BLaER1 treated with 17β-estradiol and CSF1 and Interleukin-3, amounts not matched to agents 10 nM and 100 nM (cell line): Measurements from ENCODE around the gene PTPRE.

ENCODE experiments used
- H3K27ac ChIP-seq, 11 experiments: shearing (Covaris generic); formaldehyde crosslinking; 2 replicates each; pipeline ENCODE4 v1.8.1; 2022
- H3K27me3 ChIP-seq, 11 experiments: shearing (Covaris generic); formaldehyde crosslinking; 2 replicates each; pipeline ENCODE4 v1.8.1; 2022
- H3K36me3 ChIP-seq, 11 experiments: shearing (Covaris generic); formaldehyde crosslinking; 2 replicates each; pipeline ENCODE4 v1.8.1; 2022
- H3K4me1 ChIP-seq, 10 experiments: shearing (Covaris generic); formaldehyde crosslinking; 2 replicates each; pipeline ENCODE4 v1.8.1; 2022
- H3K4me2 ChIP-seq, 11 experiments: shearing (Covaris generic); formaldehyde crosslinking; 2 replicates each; pipeline ENCODE4 v1.8.1; 2022
- H3K4me3 ChIP-seq, 10 experiments: shearing (Covaris generic); formaldehyde crosslinking; 2 replicates each; pipeline ENCODE4 v1.8.1; 2022
- H3K9ac ChIP-seq, 11 experiments: shearing (Covaris generic); formaldehyde crosslinking; 2 replicates each; pipeline ENCODE4 v1.8.1; 2022
- H3K9me3 ChIP-seq, 11 experiments: shearing (Covaris generic); formaldehyde crosslinking; replicated peaks in 1 of 11; 2 replicates each; pipeline ENCODE4 v1.8.1; 2022
- H4K20me1 ChIP-seq, 11 experiments: shearing (Covaris generic); formaldehyde crosslinking; 2 replicates each; pipeline ENCODE4 v1.8.1; 2022
- Cebpa-rat ChIP-seq, 11 experiments: shearing (Covaris generic); IDR thresholded peaks; 2 replicates each; pipeline ENCODE4 v1.8.1; 2022

Gene PTPRE

GRCh38 chr10:127998501-127999144, 91.7 kb downstream of the PTPRE start:
- H4K20me1 ChIP-seq, result peaks cover 0 to 8% (median 0%) of the 10 kb centered on the region in 11 experiments; a peak in 4 of 22 replicates
- no peaks in the 10 kb centered on the region; a peak in 1 of 22 replicates for H3K27me3 ChIP-seq
- no peak for TF ChIP-seq Cebpa-rat (IDR thresholded peaks at IDR 0.05)
- H3K9ac ChIP-seq, result peak overlapping the region in 1 of 11 experiments; percentile 36; a peak in 2 of 22 replicates
- H3K4me3 ChIP-seq, result peak overlapping the region in 1 of 10 experiments; percentile 5; a peak in 1 of 20 replicates
- H3K4me1 ChIP-seq, result peaks cover 45 to 59% (median 55%) of the 10 kb centered on the region in 10 experiments
- H3K9me3 ChIP-seq, result no peaks in the 10 kb centered on the region
- peak overlapping the region; percentile 45 to 84 (median 75) for H3K4me2 ChIP-seq
- H3K36me3 ChIP-seq, result no peaks in the 10 kb centered on the region
- H3K27ac ChIP-seq, result no peak overlapping the region

GRCh38 chr10:127999297-128000129, 92.6 kb downstream of the PTPRE start:
- H3K9ac ChIP-seq, result peak overlapping the region in 1 of 11 experiments; percentile 36; a peak in 3 of 22 replicates
- peaks cover 45 to 59% (median 54%) of the 10 kb centered on the region in 10 experiments for H3K4me1 ChIP-seq
- H3K4me3 ChIP-seq, result peak overlapping the region in 1 of 10 experiments; percentile 5; a peak in 1 of 20 replicates
- H3K4me2 ChIP-seq, result peak overlapping the region; percentile 45 to 84 (median 75)
- H3K9me3 ChIP-seq, result no peaks in the 10 kb centered on the region
- peaks cover 0 to 8% (median 0%) of the 10 kb centered on the region in 11 experiments; a peak in 4 of 22 replicates for H4K20me1 ChIP-seq
- H3K27ac ChIP-seq, result no peak overlapping the region
- no peaks in the 10 kb centered on the region for H3K36me3 ChIP-seq
- H3K27me3 ChIP-seq, result no peaks in the 10 kb centered on the region; a peak in 1 of 22 replicates
- TF ChIP-seq Cebpa-rat (IDR thresholded peaks at IDR 0.05), result no peak

- no peak for TF ChIP-seq Cebpa-rat (IDR thresholded peaks at IDR 0.05)
- H3K27ac ChIP-seq, result no peak overlapping the region
- no peaks in the 10 kb centered on the region; a peak in 1 of 22 replicates for H3K27me3 ChIP-seq
Observed at GRCh38 chr10:128000471-128001362, 93.8 kb downstream of the PTPRE start.

GRCh38 chr10:128001363-128001745, 94.5 kb downstream of the PTPRE start:
- Histone ChIP-seq H3K4me2 (peak overlapping the region in 3 of 11 experiments; percentile 16 to 64 (median 52); a peak in 5 of 22 replicates), H3K27me3 (no peaks in the 10 kb centered on the region; a peak in 1 of 22 replicates), H3K4me3 (no peak overlapping the region), H3K9me3 (no peaks in the 10 kb centered on the region), H3K4me1 (peaks cover 44 to 57% (median 53%) of the 10 kb centered on the region in 10 experiments), H3K9ac (no peak overlapping the region), H3K27ac (no peak overlapping the region), H3K36me3 (no peaks in the 10 kb centered on the region), H4K20me1 (peaks cover 0 to 8% (median 0%) of the 10 kb centered on the region in 11 experiments; a peak in 4 of 22 replicates)
- no peak for TF ChIP-seq Cebpa-rat (IDR thresholded peaks at IDR 0.05)

More at GRCh38 chr10:128000471-128001362, 93.8 kb downstream of the PTPRE start:
- peak overlapping the region in 2 of 11 experiments; percentile 16 to 64; a peak in 1 of 22 replicates for H3K4me2 ChIP-seq
- H3K4me1 ChIP-seq, result peaks cover 45 to 59% (median 54%) of the 10 kb centered on the region in 10 experiments
- H3K4me3 ChIP-seq, result no peak overlapping the region
- H3K9ac ChIP-seq, result no peak overlapping the region
- H4K20me1 ChIP-seq, result peaks cover 0 to 8% (median 0%) of the 10 kb centered on the region in 11 experiments; a peak in 4 of 22 replicates
- H3K36me3 ChIP-seq, result no peaks in the 10 kb centered on the region
- no peaks in the 10 kb centered on the region for H3K9me3 ChIP-seq

- Histone ChIP-seq H3K4me2 (peak overlapping the region in 9 of 11 experiments; percentile 22 to 64 (median 47); a peak in 18 of 22 replicates), H3K27ac (no peak overlapping the region), H3K4me1 (peaks cover 39 to 53% (median 48%) of the 10 kb centered on the region in 10 experiments), H3K27me3 (no peaks in the 10 kb centered on the region; a peak in 1 of 22 replicates), H3K36me3 (no peaks in the 10 kb centered on the region), H4K20me1 (peaks cover 0 to 8% (median 0%) of the 10 kb centered on the region in 11 experiments; a peak in 4 of 22 replicates), H3K9me3 (no peaks in the 10 kb centered on the region), H3K4me3 (no peak overlapping the region), H3K9ac (no peak overlapping the region)
- TF ChIP-seq Cebpa-rat (IDR thresholded peaks at IDR 0.05), result no peak
Observed at GRCh38 chr10:128001849-128002248, 94.9 kb downstream of the PTPRE start.

GRCh38 chr10:128003521-128003920, 96.6 kb downstream of the PTPRE start:
- no peak overlapping the region for H3K4me2 ChIP-seq
- H3K27me3 ChIP-seq, result no peaks in the 10 kb centered on the region; a peak in 1 of 22 replicates
- no peaks in the 10 kb centered on the region for H3K36me3 ChIP-seq
- H3K9me3 ChIP-seq, result no peaks in the 10 kb centered on the region
- H3K4me1 ChIP-seq, result peaks cover 26 to 39% (median 33%) of the 10 kb centered on the region in 10 experiments
- H4K20me1 ChIP-seq, result peaks cover 0 to 11% (median 0%) of the 10 kb centered on the region in 11 experiments; a peak in 4 of 22 replicates
- no peak overlapping the region for H3K9ac ChIP-seq
- no peak overlapping the region for H3K27ac ChIP-seq
- TF ChIP-seq Cebpa-rat (IDR thresholded peaks at IDR 0.05), result no peak
- H3K4me3 ChIP-seq, result no peak overlapping the region

GRCh38 chr10:128005858-128006257, 99.0 kb downstream of the PTPRE start:
- Histone ChIP-seq H3K27me3 (no peaks in the 10 kb centered on the region), H3K9me3 (no peaks in the 10 kb centered on the region), H3K36me3 (no peaks in the 10 kb centered on the region), H3K27ac (no peak overlapping the region), H3K4me1 (peaks cover 24 to 39% (median 34%) of the 10 kb centered on the region in 10 experiments), H3K4me2 (no peak overlapping the region), H3K4me3 (no peak overlapping the region), H3K9ac (no peak overlapping the region), H4K20me1 (peaks cover 0 to 9% (median 0%) of the 10 kb centered on the region in 11 experiments; a peak in 3 of 22 replicates)
- TF ChIP-seq Cebpa-rat (IDR thresholded peaks at IDR 0.05), result no peak

- no peak overlapping the region for H3K9ac ChIP-seq
- no peak overlapping the region for H3K4me2 ChIP-seq
- peaks cover 32 to 44% (median 36%) of the 10 kb centered on the region in 10 experiments for H3K4me1 ChIP-seq
- peaks cover 0 to 9% (median 0%) of the 10 kb centered on the region in 11 experiments; a peak in 3 of 22 replicates for H4K20me1 ChIP-seq
- H3K4me3 ChIP-seq, result no peak overlapping the region
- no peaks in the 10 kb centered on the region for H3K27me3 ChIP-seq
- H3K9me3 ChIP-seq, result no peaks in the 10 kb centered on the region
- H3K27ac ChIP-seq, result no peak overlapping the region
- no peak for TF ChIP-seq Cebpa-rat (IDR thresholded peaks at IDR 0.05)
- no peaks in the 10 kb centered on the region for H3K36me3 ChIP-seq
Observed at GRCh38 chr10:128007056-128007455, 100.2 kb downstream of the PTPRE start.
